ENCODE data around the gene TOM1L2. TPM values are rescaled to one million over a fixed set of nuclear protein-coding genes. Genes with fewer than 3 reads are reported as not detected.

Gene TOM1L2
- total RNA-seq, 3 donors from 2014 or later: 32.3 to 39.1 (median 36.4) TPM

GRCh38 chr17:17946093-17946492, 26.1 kb downstream of the TOM1L2 start:
- Histone ChIP-seq H3K9me3 (no peaks in the 10 kb centered on the region), H3K36me3 (no peaks in the 10 kb centered on the region), H3K4me3 (no peak overlapping the region), H3K27me3 (no peaks in the 10 kb centered on the region), H3K4me1 (peaks cover 0 to under 1% of the 10 kb centered on the region in 2 donors), H3K27ac (no peak overlapping the region)
- no peak for DNase-seq (ENCODE audit: low spot score in 2 of 2)
- no peak for TF ChIP-seq POLR2AphosphoS5 (IDR thresholded peaks at IDR 0.05)
- intact Hi-C loops (cut with DNase I; ENCODE audit: low total_unique reads): no loop called here

- H3K4me1 ChIP-seq: peaks cover 0 to 7% of the 10 kb centered on the region in 2 donors
- TF ChIP-seq POLR2AphosphoS5 (IDR thresholded peaks at IDR 0.05): no peak
- no peak for TF ChIP-seq POLR2A (IDR thresholded peaks at IDR 0.05)
- no peak for TF ChIP-seq CTCF (IDR thresholded peaks at IDR 0.05)
- H3K9me3 ChIP-seq: no peaks in the 10 kb centered on the region
- H3K4me3 ChIP-seq: no peak overlapping the region
- DNase-seq (ENCODE audit: low spot score in 2 of 2): no peak
- no peaks in the 10 kb centered on the region for H3K27me3 ChIP-seq
- H3K36me3 ChIP-seq: no peaks in the 10 kb centered on the region
- H3K27ac ChIP-seq: no peak overlapping the region
- intact Hi-C loops (cut with DNase I; ENCODE audit: low total_unique reads): no loop called here
These were observed 27.5 kb downstream of the TOM1L2 start for GRCh38 chr17:17944743-17945142.

- intact Hi-C loops (cut with DNase I; ENCODE audit: low total_unique reads): no loop called here
- DNase-seq (ENCODE audit: low spot score in 2 of 2): no peak
- no peak overlapping the region for H3K27ac ChIP-seq
- H3K27me3 ChIP-seq: no peaks in the 10 kb centered on the region
- H3K36me3 ChIP-seq: no peaks in the 10 kb centered on the region
- TF ChIP-seq POLR2AphosphoS5 (IDR thresholded peaks at IDR 0.05) (no peak), POLR2A (IDR thresholded peaks at IDR 0.05) (no peak), CTCF (IDR thresholded peaks at IDR 0.05) (no peak)
- H3K9me3 ChIP-seq: no peaks in the 10 kb centered on the region
- no peak overlapping the region for H3K4me3 ChIP-seq
- H3K4me1 ChIP-seq: peaks cover 0 to 7% of the 10 kb centered on the region in 2 donors
These were observed 28.0 kb downstream of the TOM1L2 start for GRCh38 chr17:17944242-17944641.

GRCh38 chr17:17943281-17943984, 28.8 kb downstream of the TOM1L2 start:
- Histone ChIP-seq H3K27ac (peak overlapping the region in 1 of 2 donors; percentile 4), H3K27me3 (no peaks in the 10 kb centered on the region), H3K9me3 (no peaks in the 10 kb centered on the region), H3K4me1 (peaks cover 0 to 7% of the 10 kb centered on the region in 2 donors), H3K36me3 (no peaks in the 10 kb centered on the region), H3K4me3 (no peak overlapping the region)
- DNase-seq (ENCODE audit: low spot score in 2 of 2): no peak
- TF ChIP-seq POLR2A (IDR thresholded peaks at IDR 0.05) (no peak), POLR2AphosphoS5 (IDR thresholded peaks at IDR 0.05) (no peak), CTCF (IDR thresholded peaks at IDR 0.05) (no peak)
- intact Hi-C loops (cut with DNase I; ENCODE audit: low total_unique reads): no loop called here

- no peaks in the 10 kb centered on the region for H3K9me3 ChIP-seq
- TF ChIP-seq POLR2A (IDR thresholded peaks at IDR 0.05) (no peak), POLR2AphosphoS5 (IDR thresholded peaks at IDR 0.05) (no peak), CTCF (IDR thresholded peaks at IDR 0.05) (no peak)
- peak overlapping the region in 1 of 2 donors; percentile 4 for H3K27ac ChIP-seq
- H3K36me3 ChIP-seq: no peaks in the 10 kb centered on the region
- intact Hi-C loops (cut with DNase I; ENCODE audit: low total_unique reads): no loop called here
- H3K27me3 ChIP-seq: no peaks in the 10 kb centered on the region
- DNase-seq (ENCODE audit: low spot score in 2 of 2): no peak
- H3K4me3 ChIP-seq: no peak overlapping the region
- peaks cover 0 to 7% of the 10 kb centered on the region in 2 donors for H3K4me1 ChIP-seq
These were observed 29.4 kb downstream of the TOM1L2 start for GRCh38 chr17:17942846-17943245.

Data from breast epithelium (tissue), 4 donors.